HS-27A (cell line): ENCODE results near the gene MEPE.
"Not testable (repeated sequence)": the region's sequence is repeated elsewhere in the genome, so short reads cannot be mapped to it uniquely, and the experiment has no call there.

Experiments used
- DNase-seq: peaks from one replicate; pipeline ENCODE4 v3.0.0-alpha.2; 2012; ENCODE audit warnings: low read depth, missing footprints

MEPE gene

GRCh38 chr4:87882861-87883260, 50.1 kb downstream of the MEPE start:
- DNase-seq: no peak

- DNase-seq: no peak
These were observed 52.3 kb downstream of the MEPE start for GRCh38 chr4:87884976-87885549.

GRCh38 chr4:87886083-87886482, 53.3 kb downstream of the MEPE start:
- no peak for DNase-seq

GRCh38 chr4:87890753-87891152, 58.0 kb downstream of the MEPE start:
- not testable (repeated sequence) for DNase-seq

- peak; percentile 68 for DNase-seq
These were observed 63.3 kb downstream of the MEPE start for GRCh38 chr4:87895964-87896621.
